Measurements from ENCODE around the gene MCM8. TPM values are rescaled to one million over a fixed set of nuclear protein-coding genes. Genes with fewer than 3 reads are reported as not detected.
A peak's percentile ranks its signal among the peaks of the same experiment; 100 is the strongest.

The MCM8 gene
- total and polyA plus RNA-seq, 9 of the 15 experiments (the other 6 are each of a cell fraction or from before 2014, with no cell fraction given) = 4.5 to 43.8 (median 25.4) TPM

GRCh38 chr20:6017880-6018279 is 67.4 kb downstream of the MCM8 start (continued):
- TF ChIP-seq GATAD2B (IDR thresholded peaks at IDR 0.05; ENCODE audit: borderline replicate concordance) (no peak), ZHX1 (conservative IDR thresholded peaks at IDR 0.05; ENCODE audit: low read length) (no peak), ARNT (IDR thresholded peaks at IDR 0.05) (no peak), CHD1 (IDR thresholded peaks at IDR 0.05; ENCODE audit: low read length) (no peak), DLX4 (CRISPR knock-in tag; IDR thresholded peaks at IDR 0.05) (no peak), ZNF217 (CRISPR knock-in tag; IDR thresholded peaks at IDR 0.05) (no peak)

- H3K36me3 ChIP-seq (ENCODE audit: control insufficient read depth, insufficient read depth, low read length) = peaks cover 66% of the 10 kb centered on the region
- DNase-seq (ENCODE audit: extremely low read depth in 1 of 4, low spot score in 3 of 4) (no peak), ATAC-seq (no peak), FAIRE-seq (no peak)
- WGBS (ENCODE audit: insufficient coverage, low coverage, missing lambda C conversion rate) = 100% methylated on average over 1 of the region's 1 CpG
- H3K4me2 ChIP-seq (ENCODE audit: insufficient read depth, low read length) = no peak overlapping the region
- intact Hi-C loops (cut with micrococcal nuclease) = no loop called here
- TF ChIP-seq CUX1 (CRISPR knock-in tag; IDR thresholded peaks at IDR 0.05) = no peak
- TF ChIP-seq NFIC (IDR thresholded peaks at IDR 0.05) = peak; percentile 75
- ChIA-PET CTCF (ENCODE audit: low intra/inter-chr PET ratio) (no interaction called here), POLR2A (no interaction called here)
- no peaks in the 10 kb centered on the region; a peak in 1 of 5 replicates for H3K4me1 ChIP-seq (replicated peaks in 1 of 2; ENCODE audit: control insufficient read depth in 2 of 2, insufficient read depth in 2 of 2, low read length in 2 of 2)
- in situ Hi-C loops (cut with MboI) = no loop called here
- no TSS peak for BruUV-seq (replicated peaks)
- no peak overlapping the region for H3K9ac ChIP-seq (ENCODE audit: insufficient read depth in 1 of 2, low read depth in 2 of 2, low read length in 2 of 2)
- no peaks in the 10 kb centered on the region for H4K20me1 ChIP-seq (replicated peaks; ENCODE audit: control insufficient read depth, insufficient read depth, low read length)
- H3K27ac ChIP-seq (ENCODE audit: extremely low read depth, low read depth, low read length) = no peak overlapping the region
- no peaks in the 10 kb centered on the region for H3K9me1 ChIP-seq (ENCODE audit: control insufficient read depth, insufficient read depth, low read length)
- no peak overlapping the region for H2AFZ ChIP-seq (ENCODE audit: low read depth, low read length)
- H3K79me2 ChIP-seq (ENCODE audit: control insufficient read depth, insufficient read depth, low read length) = peaks cover 54% of the 10 kb centered on the region
- peaks cover 3% of the 10 kb centered on the region; the same call in 1 of the 2 replicates for H3K9me3 ChIP-seq (replicated peaks; ENCODE audit: control insufficient read depth, insufficient read depth, low read depth, low read length)
- no peaks in the 10 kb centered on the region for H3K27me3 ChIP-seq (ENCODE audit: control insufficient read depth in 2 of 2, insufficient read depth in 2 of 2, low read length in 2 of 2)
- no peak overlapping the region for H3K4me3 ChIP-seq
Measured at GRCh38 chr20:6024768-6025167, 74.3 kb downstream of the MCM8 start.
